ENCODE results near the gene RNF43.

RNF43 gene

DNA sequence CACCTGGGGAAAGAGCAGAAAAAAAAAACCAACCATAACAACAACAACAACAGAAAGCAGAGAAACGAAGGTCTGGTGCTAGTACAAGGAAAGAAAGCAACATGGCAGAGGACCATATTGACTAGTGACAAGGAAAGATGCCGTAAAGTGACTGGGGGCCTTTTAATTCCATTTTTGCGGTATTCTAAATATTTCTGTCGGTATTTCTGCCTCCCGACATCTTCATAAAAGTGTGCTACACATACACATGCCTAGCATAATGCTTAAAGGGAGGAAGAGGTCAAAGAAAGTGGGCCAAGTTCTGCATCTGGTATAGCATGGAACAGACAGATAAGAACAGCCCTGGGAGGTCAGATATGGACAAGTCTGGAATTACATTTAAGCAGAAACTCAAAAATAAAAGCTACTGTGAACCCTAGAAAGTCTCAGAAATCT is 19.5 kb upstream of the RNF43 start:
- no peaks in the 10 kb centered on the region for H3K9me3 Mint-ChIP-seq
- no peak overlapping the region for H3K27ac Mint-ChIP-seq
- H3K4me1 Mint-ChIP-seq, result no peaks in the 10 kb centered on the region
- H3K4me3 Mint-ChIP-seq, result no peak overlapping the region
- H3K36me3 Mint-ChIP-seq (ENCODE audit: low read depth), result no peaks in the 10 kb centered on the region
- TF ChIP-seq CTCF (IDR thresholded peaks at IDR 0.05; ENCODE audit: unreplicated experiment in 3 of 3), result no peak
- peaks cover 16% of the 10 kb centered on the region for H3K27me3 Mint-ChIP-seq (ENCODE audit: low read depth)

GRCh38 chr17:58436245-58436644 is 18.9 kb upstream of the RNF43 start:
- no peak for TF ChIP-seq CTCF (IDR thresholded peaks at IDR 0.05; ENCODE audit: unreplicated experiment in 3 of 3)
- Mint-ChIP-seq H3K27ac (no peak overlapping the region), H3K9me3 (no peaks in the 10 kb centered on the region), H3K36me3 (ENCODE audit: low read depth) (no peaks in the 10 kb centered on the region), H3K27me3 (ENCODE audit: low read depth) (peaks cover 10% of the 10 kb centered on the region), H3K4me1 (no peaks in the 10 kb centered on the region), H3K4me3 (no peak overlapping the region)

GRCh38 chr17:58432806-58433573 is 15.7 kb upstream of the RNF43 start:
- Mint-ChIP-seq H3K36me3 (ENCODE audit: low read depth) (no peaks in the 10 kb centered on the region), H3K27me3 (ENCODE audit: low read depth) (peaks cover 6% of the 10 kb centered on the region), H3K9me3 (no peaks in the 10 kb centered on the region), H3K4me3 (no peak overlapping the region), H3K4me1 (no peaks in the 10 kb centered on the region), H3K27ac (no peak overlapping the region)
- TF ChIP-seq CTCF (IDR thresholded peaks at IDR 0.05; ENCODE audit: unreplicated experiment in 3 of 3), result no peak

GRCh38 chr17:58427807-58428206 is 10.5 kb upstream of the RNF43 start:
- Mint-ChIP-seq H3K27me3 (ENCODE audit: low read depth) (peaks cover 6% of the 10 kb centered on the region), H3K4me1 (no peaks in the 10 kb centered on the region), H3K9me3 (no peaks in the 10 kb centered on the region), H3K27ac (no peak overlapping the region), H3K36me3 (ENCODE audit: low read depth) (no peaks in the 10 kb centered on the region), H3K4me3 (no peak overlapping the region)
- TF ChIP-seq CTCF (IDR thresholded peaks at IDR 0.05; ENCODE audit: unreplicated experiment in 3 of 3), result no peak

- peaks cover 13% of the 10 kb centered on the region for H3K27me3 Mint-ChIP-seq (ENCODE audit: low read depth)
- no peaks in the 10 kb centered on the region for H3K9me3 Mint-ChIP-seq
- no peak for TF ChIP-seq CTCF (IDR thresholded peaks at IDR 0.05; ENCODE audit: unreplicated experiment in 3 of 3)
Measured at GRCh38 chr17:58421711-58422110, 4.4 kb upstream of the RNF43 start.

GRCh38 chr17:58420827-58421226 is 3.5 kb upstream of the RNF43 start:
- no peaks in the 10 kb centered on the region for H3K4me1 Mint-ChIP-seq
- H3K9me3 Mint-ChIP-seq, result no peaks in the 10 kb centered on the region
- TF ChIP-seq CTCF (IDR thresholded peaks at IDR 0.05; ENCODE audit: unreplicated experiment in 3 of 3), result no peak
- no peaks in the 10 kb centered on the region for H3K36me3 Mint-ChIP-seq (ENCODE audit: low read depth)
- no peak overlapping the region for H3K4me3 Mint-ChIP-seq
- H3K27me3 Mint-ChIP-seq (ENCODE audit: low read depth), result peaks cover 13% of the 10 kb centered on the region
- H3K27ac Mint-ChIP-seq, result no peak overlapping the region

More at GRCh38 chr17:58421711-58422110, 4.4 kb upstream of the RNF43 start:
- Mint-ChIP-seq H3K27ac (no peak overlapping the region), H3K36me3 (ENCODE audit: low read depth) (no peaks in the 10 kb centered on the region), H3K4me3 (no peak overlapping the region), H3K4me1 (no peaks in the 10 kb centered on the region)
